Suprapubic skin (tissue), 4 donors: ENCODE data around the gene MANEA.

Experiments
- CTCF ChIP-seq, 2 donors: fragments of 200-600 bp in 1 of 2; fragments of 450-650 bp in 1 of 2; sonication (generic) in 1 of 2; IDR thresholded peaks; one replicate each; pipeline ENCODE4 v1.5.1; 2016 to 2019; ENCODE audit warnings: antibody characterized with exemption in 2 of 2, mild to moderate bottlenecking in 1 of 2, moderate library complexity in 1 of 2
- EP300 ChIP-seq: sonication (generic); formaldehyde crosslinking; IDR thresholded peaks from one replicate; pipeline ENCODE4 v1.6.1; 2017; ENCODE audit warnings: antibody characterized with exemption
- POLR2A ChIP-seq, 2 donors: fragments of 450-650 bp; IDR thresholded peaks; one replicate each; pipeline ENCODE4 v1.6.1; 2017; ENCODE audit warnings: antibody characterized with exemption in 2 of 2, mild to moderate bottlenecking in 2 of 2, moderate library complexity in 2 of 2
- POLR2AphosphoS5 ChIP-seq, 3 donors: sonication (generic); formaldehyde crosslinking; IDR thresholded peaks; one replicate each; pipeline ENCODE4 v1.6.1; 2017; ENCODE audit warnings: antibody characterized with exemption in 3 of 3

- TF ChIP-seq CTCF (IDR thresholded peaks at IDR 0.05) (no peak), POLR2A (IDR thresholded peaks at IDR 0.05) (no peak), POLR2AphosphoS5 (IDR thresholded peaks at IDR 0.05) (no peak), EP300 (no peak)
Measured at GRCh38 chr6:95544517-95545225, 32.7 kb upstream of the MANEA start.
